Vagina (tissue), 2 donors: Measurements from ENCODE around the gene DYSF. TPM values are rescaled to one million over a fixed set of nuclear protein-coding genes. Genes with fewer than 3 reads are reported as not detected.

Experiments used
- DNase-seq, 2 donors: peaks; one replicate each; pipeline ENCODE4 v3.0.0-alpha.2; 2017; ENCODE audit errors: extremely low spot score in 2 of 2
- H3K27ac ChIP-seq: fragments of 200-600 bp; sonication (generic); one replicate; pipeline ENCODE4 v1.5.1; 2019
- H3K27me3 ChIP-seq: fragments of 200-600 bp; sonication (generic); one replicate; pipeline ENCODE4 v1.5.1; 2019
- H3K36me3 ChIP-seq, 2 donors: fragments of 200-600 bp; sonication (generic); one replicate each; pipeline ENCODE4 v1.5.1; 2017 to 2019
- H3K4me1 ChIP-seq: fragments of 200-600 bp; sonication (generic); one replicate; pipeline ENCODE4 v1.5.1; 2019
- H3K4me3 ChIP-seq, 2 donors: fragments of 200-600 bp; sonication (generic); 1 replicate in 1 of 2; 2 replicates in 1 of 2; pipeline ENCODE4 v1.5.1; 2016 to 2019
- H3K9me3 ChIP-seq: fragments of 200-600 bp; sonication (generic); one replicate; pipeline ENCODE4 v1.5.1; 2019
- POLR2A ChIP-seq, 2 donors: fragments of 450-650 bp; IDR thresholded peaks; one replicate each; pipeline ENCODE4 v1.6.1; 2017; ENCODE audit warnings: antibody characterized with exemption in 2 of 2, mild to moderate bottlenecking in 2 of 2, moderate library complexity in 2 of 2
- POLR2AphosphoS5 ChIP-seq, 2 donors: sonication (generic); formaldehyde crosslinking; IDR thresholded peaks; one replicate each; pipeline ENCODE4 v1.9.0; 2017; ENCODE audit warnings: antibody characterized with exemption in 2 of 2, mild to moderate bottlenecking in 2 of 2, low read depth in 1 of 2; ENCODE audit not compliant: insufficient read depth in 1 of 2
- intact Hi-C: fragments of 100-400 bp; cut with DNase I; formaldehyde crosslinking; loops from one replicate; pipeline ENCODE4 v1.15.1; 2023
- total RNA-seq: library from RNA; depleted of rRNA; stranded (reverse); fragments of >200 nt; gene quantifications from one replicate; pipeline ENCODE4 v1.2.3, GENCODE V29; 2016
- TF ChIP-seq, protein P1 (sequence below), 3 experiments: fragments of 450-650 bp in 2 of 3; fragments of 200-600 bp in 1 of 3; sonication (generic) in 1 of 3; IDR thresholded peaks; one replicate each; pipeline ENCODE4 v1.5.1; 2017 to 2019; ENCODE audit warnings: antibody characterized with exemption in 3 of 3, mild to moderate bottlenecking in 2 of 3, moderate library complexity in 2 of 3

Gene DYSF
- total RNA-seq, 1 donor from 2014 or later = 10.1 TPM

DNA sequence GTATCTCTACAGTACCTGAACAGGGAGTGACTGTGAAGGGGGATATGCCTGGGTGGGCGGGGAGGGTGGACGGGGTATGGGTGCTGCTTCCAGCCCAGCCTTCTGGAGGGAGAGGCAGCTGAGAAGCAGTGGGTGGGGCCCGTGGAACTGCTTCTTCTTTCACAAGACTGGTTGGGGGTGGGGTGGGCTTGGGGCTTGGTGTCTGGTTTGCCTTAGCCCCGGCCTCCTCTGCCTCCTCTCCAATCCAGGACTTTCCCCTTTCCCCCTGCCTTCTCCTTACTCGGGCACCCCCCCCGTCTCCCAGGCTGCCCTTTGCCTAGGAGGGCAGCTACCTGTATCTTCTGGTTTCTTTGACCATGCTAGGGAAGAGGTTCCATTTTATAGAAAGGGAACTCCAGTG, 233.4 kb downstream of the DYSF start:
- Histone ChIP-seq H3K9me3 (no peaks in the 10 kb centered on the region), H3K27ac (no peak overlapping the region), H3K4me3 (no peak overlapping the region), H3K4me1 (peaks cover 10% of the 10 kb centered on the region), H3K36me3 (no peaks in the 10 kb centered on the region), H3K27me3 (no peaks in the 10 kb centered on the region)
- DNase-seq = no peak
- TF ChIP-seq POLR2A (IDR thresholded peaks at IDR 0.05) = no peak
- no peak for TF ChIP-seq POLR2AphosphoS5 (IDR thresholded peaks at IDR 0.05; ENCODE audit: insufficient read depth in 1 of 2, low read depth in 1 of 2)
- TF ChIP-seq, protein P1, sequence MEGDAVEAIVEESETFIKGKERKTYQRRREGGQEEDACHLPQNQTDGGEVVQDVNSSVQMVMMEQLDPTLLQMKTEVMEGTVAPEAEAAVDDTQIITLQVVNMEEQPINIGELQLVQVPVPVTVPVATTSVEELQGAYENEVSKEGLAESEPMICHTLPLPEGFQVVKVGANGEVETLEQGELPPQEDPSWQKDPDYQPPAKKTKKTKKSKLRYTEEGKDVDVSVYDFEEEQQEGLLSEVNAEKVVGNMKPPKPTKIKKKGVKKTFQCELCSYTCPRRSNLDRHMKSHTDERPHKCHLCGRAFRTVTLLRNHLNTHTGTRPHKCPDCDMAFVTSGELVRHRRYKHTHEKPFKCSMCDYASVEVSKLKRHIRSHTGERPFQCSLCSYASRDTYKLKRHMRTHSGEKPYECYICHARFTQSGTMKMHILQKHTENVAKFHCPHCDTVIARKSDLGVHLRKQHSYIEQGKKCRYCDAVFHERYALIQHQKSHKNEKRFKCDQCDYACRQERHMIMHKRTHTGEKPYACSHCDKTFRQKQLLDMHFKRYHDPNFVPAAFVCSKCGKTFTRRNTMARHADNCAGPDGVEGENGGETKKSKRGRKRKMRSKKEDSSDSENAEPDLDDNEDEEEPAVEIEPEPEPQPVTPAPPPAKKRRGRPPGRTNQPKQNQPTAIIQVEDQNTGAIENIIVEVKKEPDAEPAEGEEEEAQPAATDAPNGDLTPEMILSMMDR (IDR thresholded peaks at IDR 0.05) = no peak
- intact Hi-C loops = no loop called here

GRCh38 chr2:71687412-71687811, 234.1 kb downstream of the DYSF start:
- H3K9me3 ChIP-seq = no peaks in the 10 kb centered on the region
- no peak overlapping the region for H3K27ac ChIP-seq
- TF ChIP-seq, protein P1 (IDR thresholded peaks at IDR 0.05) = no peak
- TF ChIP-seq POLR2AphosphoS5 (IDR thresholded peaks at IDR 0.05; ENCODE audit: insufficient read depth in 1 of 2, low read depth in 1 of 2) (no peak), POLR2A (IDR thresholded peaks at IDR 0.05) (no peak)
- no peaks in the 10 kb centered on the region for H3K36me3 ChIP-seq
- H3K27me3 ChIP-seq = no peaks in the 10 kb centered on the region
- peaks cover 10% of the 10 kb centered on the region for H3K4me1 ChIP-seq
- no peak for DNase-seq
- H3K4me3 ChIP-seq = no peak overlapping the region
- intact Hi-C loops = no loop called here

GRCh38 chr2:71688530-71688929, 235.2 kb downstream of the DYSF start:
- no peak for DNase-seq
- intact Hi-C loops = no loop called here
- no peaks in the 10 kb centered on the region for H3K9me3 ChIP-seq
- H3K36me3 ChIP-seq = no peaks in the 10 kb centered on the region
- TF ChIP-seq POLR2A (IDR thresholded peaks at IDR 0.05) = no peak
- TF ChIP-seq, protein P1 (IDR thresholded peaks at IDR 0.05) = no peak
- TF ChIP-seq POLR2AphosphoS5 (IDR thresholded peaks at IDR 0.05; ENCODE audit: insufficient read depth in 1 of 2, low read depth in 1 of 2) = no peak
- no peak overlapping the region for H3K27ac ChIP-seq
- H3K4me3 ChIP-seq = no peak overlapping the region
- no peaks in the 10 kb centered on the region for H3K27me3 ChIP-seq
- H3K4me1 ChIP-seq = peaks cover 10% of the 10 kb centered on the region

GRCh38 chr2:71689393-71689792, 236.0 kb downstream of the DYSF start:
- Histone ChIP-seq H3K27me3 (no peaks in the 10 kb centered on the region), H3K4me1 (peaks cover 10% of the 10 kb centered on the region), H3K27ac (no peak overlapping the region), H3K9me3 (no peaks in the 10 kb centered on the region), H3K36me3 (no peaks in the 10 kb centered on the region), H3K4me3 (no peak overlapping the region)
- intact Hi-C loops = no loop called here
- no peak for DNase-seq
- TF ChIP-seq POLR2A (IDR thresholded peaks at IDR 0.05) (no peak), POLR2AphosphoS5 (IDR thresholded peaks at IDR 0.05; ENCODE audit: insufficient read depth in 1 of 2, low read depth in 1 of 2) (no peak)
- TF ChIP-seq, protein P1 (IDR thresholded peaks at IDR 0.05) = no peak

- intact Hi-C loops = no loop called here
Observed at GRCh38 chr2:71689968-71690834, 236.8 kb downstream of the DYSF start.

More at GRCh38 chr2:71689968-71690834, 236.8 kb downstream of the DYSF start:
- Histone ChIP-seq H3K27me3 (no peaks in the 10 kb centered on the region), H3K4me3 (no peak overlapping the region), H3K9me3 (no peaks in the 10 kb centered on the region), H3K36me3 (no peaks in the 10 kb centered on the region), H3K27ac (no peak overlapping the region), H3K4me1 (peaks cover 10% of the 10 kb centered on the region)
- TF ChIP-seq POLR2AphosphoS5 (IDR thresholded peaks at IDR 0.05; ENCODE audit: insufficient read depth in 1 of 2, low read depth in 1 of 2) = no peak
- TF ChIP-seq, protein P1 (IDR thresholded peaks at IDR 0.05) = no peak
- no peak for TF ChIP-seq POLR2A (IDR thresholded peaks at IDR 0.05)
- no peak for DNase-seq
